Left lung (tissue), 10 donors: ENCODE results near the gene RFESD. TPM values are rescaled to one million over a fixed set of nuclear protein-coding genes. Genes with fewer than 3 reads are reported as not detected.
"Not testable (repeated sequence)": the region's sequence is repeated elsewhere in the genome, so short reads cannot be mapped to it uniquely, and the experiment has no call there.

ENCODE experiments used
- ATAC-seq: fragments of 200-7000 bp; cut with Tn5 transposase; one replicate; pipeline ENCODE4 v1.9.1; 2020; ENCODE audit warnings: moderate library complexity
- DNase-seq, 4 donors: peaks; one replicate each; pipeline ENCODE4 v3.0.0-alpha.2; 2013 to 2020
- H3K27ac ChIP-seq, 2 donors: fragments of 200-600 bp; sonication (generic) in 1 of 2; one replicate each; pipeline versions ENCODE4 v1.5.0 to v1.8.0; 2020 to 2021
- H3K27me3 ChIP-seq, 2 donors: fragments of 200-600 bp; sonication (generic) in 1 of 2; one replicate each; pipeline versions ENCODE4 v1.5.0 to v1.8.0; 2020 to 2021
- H3K36me3 ChIP-seq, 2 donors: fragments of 200-600 bp; sonication (generic) in 1 of 2; one replicate each; pipeline versions ENCODE4 v1.5.0 to v1.8.0; 2020 to 2021
- H3K4me1 ChIP-seq, 2 donors: fragments of 200-600 bp; one replicate each; pipeline ENCODE4 v1.8.0; 2021
- H3K4me3 ChIP-seq, 2 donors: fragments of 200-600 bp; sonication (generic) in 1 of 2; one replicate each; pipeline versions ENCODE4 v1.5.0 to v1.8.0; 2020 to 2021; ENCODE audit warnings: mild to moderate bottlenecking in 1 of 2
- H3K9me3 ChIP-seq, 2 donors: fragments of 200-600 bp; sonication (generic) in 1 of 2; one replicate each; pipeline versions ENCODE4 v1.5.0 to v1.8.0; 2020 to 2021
- CTCF ChIP-seq, 2 donors: fragments of 200-600 bp; sonication (generic) in 1 of 2; IDR thresholded peaks; one replicate each; pipeline versions ENCODE4 v1.5.0 to v1.8.0; 2021; ENCODE audit warnings: antibody characterized with exemption in 2 of 2
- intact Hi-C, 2 donors: fragments of 100-400 bp; cut with DNase I; formaldehyde crosslinking; loops; one replicate each; pipeline versions ENCODE4 v1.11.2 to v1.14.2; 2022
- polyA plus RNA-seq, 6 donors: library from polyadenylated mRNA; unstranded; fragments of 120-200 nt; gene quantifications; one replicate each; pipeline ENCODE4 v1.2.1, GENCODE V29; 2013; ENCODE audit not compliant: insufficient read length in 6 of 6
- total RNA-seq, 2 donors: library from RNA; stranded (reverse); fragmentation: NEBNext Ultra II Directional; extraction: Animal tissue kit (Norgen Biotek cat#: 25700); gene quantifications; one replicate each; pipeline ENCODE4 v1.2.1, GENCODE V29; 2021
- donor health status: DM: no; HTN: yes; CAD: no.
- donor health status: DM: no; HTN: no; CAD: no.

The RFESD gene
- total and polyA plus RNA-seq, 8 donors: 2.7 to 6.1 (median 4.8) TPM

GRCh38 chr5:95701074-95701473 is 54.5 kb downstream of the RFESD start:
- DNase-seq (no peak), ATAC-seq (no peak)
- no peak for TF ChIP-seq CTCF (IDR thresholded peaks at IDR 0.05)
- Histone ChIP-seq H3K36me3 (no peaks in the 10 kb centered on the region), H3K4me1 (no peaks in the 10 kb centered on the region), H3K9me3 (no peaks in the 10 kb centered on the region), H3K27me3 (no peaks in the 10 kb centered on the region), H3K4me3 (no peak overlapping the region), H3K27ac (no peak overlapping the region)
- intact Hi-C loops: no loop called here

- Histone ChIP-seq H3K27me3 (no peaks in the 10 kb centered on the region), H3K27ac (no peak overlapping the region), H3K36me3 (no peaks in the 10 kb centered on the region), H3K4me3 (no peak overlapping the region), H3K9me3 (no peaks in the 10 kb centered on the region), H3K4me1 (no peaks in the 10 kb centered on the region)
- DNase-seq: no peak
- no peak for ATAC-seq
- TF ChIP-seq CTCF (IDR thresholded peaks at IDR 0.05): no peak
- intact Hi-C loops: no loop called here
These were observed 57.6 kb downstream of the RFESD start for GRCh38 chr5:95704150-95704549.

GRCh38 chr5:95706196-95706595 is 59.6 kb downstream of the RFESD start:
- intact Hi-C loops, H3K4me1 ChIP-seq, H3K27me3 ChIP-seq, H3K4me3 ChIP-seq, H3K9me3 ChIP-seq, ATAC-seq, DNase-seq, H3K36me3 ChIP-seq, H3K27ac ChIP-seq: not testable (repeated sequence)

GRCh38 chr5:95707055-95707454 is 60.5 kb downstream of the RFESD start:
- ATAC-seq (no peak), DNase-seq (no peak)
- no peak overlapping the region for H3K27ac ChIP-seq
- H3K9me3 ChIP-seq: no peaks in the 10 kb centered on the region
- no peaks in the 10 kb centered on the region for H3K27me3 ChIP-seq
- no peak overlapping the region for H3K4me3 ChIP-seq
- intact Hi-C loops: no loop called here
- TF ChIP-seq CTCF (IDR thresholded peaks at IDR 0.05): no peak
- no peaks in the 10 kb centered on the region for H3K4me1 ChIP-seq
- no peaks in the 10 kb centered on the region for H3K36me3 ChIP-seq

Other genes starting within 250 kb of the RFESD start
- 10 to 100 TPM; 74.9 to 82.4 TPM for gene SKIC3, start 91.8 kb upstream of the RFESD start, total RNA-seq
- gene SKIC3, start 91.8 kb upstream of the RFESD start, polyA plus RNA-seq: 100 to 1,000 TPM in 2 of 6 donors, 10 to 100 TPM in 4; 89.8 to 116 (median 96.2) TPM
- gene ARSK, start 91.7 kb upstream of the RFESD start, total RNA-seq: 1 to 10 TPM; 5.0 to 5.8 TPM
- 10 to 100 TPM; 10.7 to 16.0 (median 12.6) TPM for gene ARSK, start 91.7 kb upstream of the RFESD start, polyA plus RNA-seq
- gene GPR150, start 26.7 kb upstream of the RFESD start, total RNA-seq: under 1 TPM; 0.16 to 0.26 TPM
- not detected for gene GPR150, start 26.7 kb upstream of the RFESD start, polyA plus RNA-seq
- gene SPATA9, start 36.2 kb downstream of the RFESD start, total RNA-seq: under 1 TPM; 0.31 to 0.52 TPM
- 1 to 10 TPM in 5 of 6 donors, under 1 TPM in 1; 0.91 to 2.3 (median 1.5) TPM for gene SPATA9, start 36.2 kb downstream of the RFESD start, polyA plus RNA-seq
- 10 to 100 TPM; 26.5 to 93.0 TPM for gene RHOBTB3, start 84.6 kb downstream of the RFESD start, total RNA-seq
- gene RHOBTB3, start 84.6 kb downstream of the RFESD start, polyA plus RNA-seq: 10 to 100 TPM; 55.0 to 71.7 (median 64.1) TPM
- 10 to 100 TPM; 60.3 to 98.1 TPM for gene GLRX, start 175.9 kb downstream of the RFESD start, total RNA-seq
- 10 to 100 TPM; 21.8 to 35.4 (median 27.7) TPM for gene GLRX, start 175.9 kb downstream of the RFESD start, polyA plus RNA-seq